Activated CD8-positive, alpha-beta memory T cell treated with anti-CD3 and anti-CD28 coated beads, Interleukin-2, amount 50 U/mL, for 24 hours (primary cell): Measurements from ENCODE around the gene KRT75.

Experiments used
- DNase-seq: peaks from one replicate; pipeline ENCODE4 v3.0.0-alpha.2; 2020; ENCODE audit errors: extremely low read depth

The KRT75 gene

DNA sequence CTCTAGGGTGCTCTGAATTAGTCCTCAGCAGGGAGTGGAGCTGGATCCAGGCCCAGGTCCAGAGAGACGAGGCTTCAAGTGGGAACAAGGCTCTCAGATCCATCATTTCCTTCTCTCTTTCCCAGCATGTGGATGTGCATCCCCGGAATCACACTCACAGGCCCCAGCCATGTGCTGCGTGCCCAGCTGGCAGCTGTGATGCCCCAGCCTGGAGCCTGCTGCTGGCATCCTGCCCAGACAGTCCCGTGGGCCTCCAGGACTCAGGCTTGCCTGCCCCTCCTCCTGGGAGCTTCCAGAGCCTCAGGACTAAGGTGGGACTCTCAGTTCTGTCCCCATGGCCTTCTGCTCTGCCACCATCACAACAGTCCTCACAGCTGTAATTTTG lies 42.6 kb downstream of the KRT75 start:
- DNase-seq: no peak

DNA sequence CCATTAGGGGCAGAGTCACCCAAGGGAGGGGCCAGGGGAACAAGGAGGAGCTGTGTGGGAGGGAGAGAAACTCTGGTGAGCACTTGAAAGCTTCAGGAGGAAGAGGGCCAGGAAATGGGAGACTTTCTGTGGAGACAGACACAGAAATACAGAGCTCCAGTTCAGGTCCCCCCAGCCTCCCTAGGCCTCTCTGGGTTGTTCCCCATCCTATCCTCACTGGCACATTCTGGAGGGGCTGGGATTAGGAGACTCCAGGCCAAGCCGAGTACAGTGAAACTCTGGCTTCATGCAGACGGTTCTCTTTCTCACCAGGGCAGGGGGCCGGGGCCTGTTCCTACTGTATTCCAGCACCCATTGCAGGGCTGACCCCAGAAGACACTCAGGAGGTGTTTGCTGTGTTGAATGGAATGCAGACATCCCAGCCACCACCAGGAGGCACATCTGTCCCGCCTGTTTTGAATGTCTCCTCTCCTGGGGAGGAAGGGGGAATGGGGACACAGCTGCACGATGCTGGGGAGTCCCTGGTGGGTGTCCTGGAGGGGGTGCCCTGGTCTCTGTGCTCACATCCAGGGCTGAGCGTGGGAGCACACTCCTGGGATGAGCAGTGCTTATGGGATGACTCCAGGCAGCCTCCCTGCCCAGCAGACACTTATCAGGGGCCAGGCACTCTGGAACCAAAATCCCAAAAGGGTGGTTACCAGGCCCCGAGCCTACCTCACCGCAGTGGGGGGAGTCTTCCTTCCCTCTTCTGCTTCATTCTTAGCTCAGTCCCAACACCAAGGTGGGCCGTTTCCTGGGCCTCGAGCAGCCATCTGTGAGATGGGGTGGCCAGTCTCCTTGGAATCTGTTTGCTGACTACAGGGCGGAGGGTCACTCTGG lies 43.2 kb downstream of the KRT75 start:
- no peak for DNase-seq

DNA sequence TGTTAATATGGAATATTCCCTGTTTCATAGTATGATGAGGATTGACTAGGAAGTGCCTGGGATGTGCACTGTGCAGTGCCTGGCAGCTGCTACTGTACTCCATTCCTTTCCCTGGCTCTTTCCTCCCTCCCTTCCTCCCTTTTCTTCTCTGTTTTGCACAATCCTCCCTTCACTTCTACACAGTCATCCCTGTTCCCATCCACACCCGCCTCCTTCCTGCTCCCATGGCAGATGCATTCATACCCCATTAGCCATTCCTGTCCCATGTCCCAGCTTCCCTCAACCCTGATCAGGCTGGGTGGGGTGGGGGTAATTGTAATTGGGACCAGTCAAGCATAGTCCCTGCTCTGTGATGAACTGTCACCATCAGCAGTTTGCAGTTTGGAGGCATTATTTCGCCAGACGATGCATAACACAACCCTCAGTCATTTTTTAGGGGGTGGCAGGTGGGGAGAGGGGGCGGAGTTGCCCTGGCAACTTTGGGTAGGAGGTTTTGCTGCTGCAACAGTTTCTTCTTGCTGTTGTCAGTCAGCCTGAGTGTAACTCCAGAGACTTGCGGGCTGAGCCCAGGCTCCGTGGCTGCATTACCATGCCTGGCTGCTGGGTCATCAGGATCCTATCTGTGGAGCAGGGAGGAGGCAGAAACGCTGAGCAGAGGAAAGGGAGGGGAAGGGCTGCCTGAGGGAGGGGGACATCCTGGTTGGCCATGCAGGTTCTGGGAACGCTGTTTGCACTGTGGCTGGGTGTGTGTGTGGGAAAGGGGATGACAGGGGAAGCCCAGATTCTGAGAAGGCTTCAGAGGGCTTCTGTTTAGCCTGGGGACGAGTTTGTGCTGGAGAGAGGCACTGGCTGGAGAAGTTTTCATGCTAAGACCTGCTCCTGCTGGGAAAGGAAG lies 44.6 kb downstream of the KRT75 start:
- DNase-seq: no peak

DNA sequence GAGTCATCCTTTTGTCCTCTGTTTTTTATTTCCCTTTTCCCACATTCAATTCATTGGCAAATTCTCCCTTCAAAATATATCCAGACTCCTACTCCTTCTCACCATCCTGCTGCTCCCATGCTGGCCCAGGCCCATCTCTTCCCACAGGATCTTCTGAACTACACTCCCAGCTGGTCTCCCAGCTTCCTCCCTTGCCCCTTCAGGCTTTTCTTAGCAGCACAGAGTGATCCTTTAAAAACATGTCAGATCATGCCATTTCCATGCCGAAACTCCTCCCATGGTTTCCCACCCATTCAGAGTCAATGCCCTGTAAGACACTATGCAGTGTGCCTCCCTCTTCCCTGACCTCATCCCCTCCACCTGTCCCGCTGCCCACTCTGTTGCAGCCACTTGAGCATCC lies 46.3 kb downstream of the KRT75 start:
- DNase-seq: no peak

DNA sequence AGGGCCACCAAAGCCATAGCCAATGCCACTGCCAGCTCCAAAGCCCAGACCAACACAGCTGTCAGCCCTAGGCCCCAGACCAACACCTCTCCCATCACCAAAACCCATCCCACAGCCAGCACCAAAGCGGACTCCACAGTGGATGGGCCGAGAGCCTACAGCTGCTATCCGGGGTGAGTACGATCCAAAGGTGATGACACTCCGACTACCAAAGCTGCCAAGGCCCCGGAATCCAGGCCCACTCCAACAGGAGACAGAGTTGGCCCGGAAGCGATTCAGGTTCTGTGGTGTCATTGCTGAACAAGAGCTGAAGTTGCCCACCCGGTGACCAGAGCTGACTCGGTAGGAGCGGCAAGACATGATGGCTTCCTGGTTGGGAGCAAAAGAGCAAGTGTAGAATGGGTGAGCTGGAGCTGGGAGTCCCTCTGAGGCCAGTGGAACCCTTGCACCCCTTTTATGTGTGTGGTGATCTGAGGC lies 48.9 kb downstream of the KRT75 start, which contains the start of gene KRT84:
TSS of gene KRT84 (minus strand) at position 427 of the 477 bp plus-strand sequence. CDS start at position 360, 67 bp downstream.
- DNase-seq: no peak

DNA sequence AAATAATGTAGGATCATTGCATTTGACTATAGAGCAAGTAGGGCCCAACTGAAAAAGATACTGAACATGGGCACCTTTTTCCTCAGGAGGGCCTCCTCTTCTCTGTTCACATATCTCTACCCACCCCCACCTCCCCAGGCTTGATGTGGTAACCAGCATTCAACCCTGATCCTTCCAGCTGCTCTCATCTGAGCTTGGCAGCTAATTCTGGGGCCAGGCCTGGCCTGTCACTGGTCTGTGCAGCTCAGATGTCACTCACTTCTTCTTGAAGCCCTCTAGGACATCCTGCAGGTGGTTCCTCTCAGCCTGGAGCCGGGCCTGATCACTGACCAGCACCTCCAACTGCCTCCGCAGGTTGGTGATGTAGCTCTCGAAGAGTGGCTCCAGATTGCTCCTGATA lies 50.8 kb downstream of the KRT75 start:
- no peak for DNase-seq

DNA sequence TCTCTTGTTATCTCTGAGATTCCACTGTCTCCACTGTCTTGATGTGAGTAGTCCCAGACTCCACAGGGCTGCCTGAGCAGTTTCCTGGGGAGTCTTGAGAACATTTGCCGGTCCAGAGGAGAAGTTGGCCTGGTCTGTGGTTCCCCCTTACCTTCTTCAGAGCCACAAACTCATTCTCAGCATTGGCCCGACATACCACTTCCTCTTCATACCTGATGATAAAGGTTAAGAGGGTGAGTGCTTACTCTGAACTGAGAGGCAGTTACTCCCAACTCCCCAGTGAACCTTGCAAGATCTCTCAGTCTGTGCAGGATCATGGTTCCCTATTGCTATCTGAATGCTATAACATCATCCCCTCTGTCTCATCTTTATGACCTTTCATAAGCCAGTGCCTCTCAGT lies 51.3 kb downstream of the KRT75 start:
- DNase-seq: no peak

DNA sequence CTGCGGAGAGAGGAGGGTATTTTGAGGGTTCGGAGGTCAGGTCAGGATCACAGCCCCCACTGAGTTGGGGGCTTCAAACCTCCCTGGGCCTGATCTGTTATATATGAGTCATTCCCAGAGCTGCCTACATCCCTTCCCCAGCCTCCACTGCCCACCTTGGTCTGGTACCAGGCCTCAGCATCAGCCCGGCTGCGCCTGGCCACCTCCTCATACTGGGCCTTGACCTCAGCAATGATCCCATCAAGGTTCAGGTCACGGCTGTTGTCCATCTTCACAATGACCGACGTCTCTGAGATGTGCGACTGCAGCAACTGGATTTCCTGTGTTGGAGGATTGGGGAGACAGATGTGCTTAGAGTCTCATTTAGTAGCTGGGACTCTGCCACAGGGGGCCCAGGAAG lies 53.0 kb downstream of the KRT75 start:
- no peak for DNase-seq

DNA sequence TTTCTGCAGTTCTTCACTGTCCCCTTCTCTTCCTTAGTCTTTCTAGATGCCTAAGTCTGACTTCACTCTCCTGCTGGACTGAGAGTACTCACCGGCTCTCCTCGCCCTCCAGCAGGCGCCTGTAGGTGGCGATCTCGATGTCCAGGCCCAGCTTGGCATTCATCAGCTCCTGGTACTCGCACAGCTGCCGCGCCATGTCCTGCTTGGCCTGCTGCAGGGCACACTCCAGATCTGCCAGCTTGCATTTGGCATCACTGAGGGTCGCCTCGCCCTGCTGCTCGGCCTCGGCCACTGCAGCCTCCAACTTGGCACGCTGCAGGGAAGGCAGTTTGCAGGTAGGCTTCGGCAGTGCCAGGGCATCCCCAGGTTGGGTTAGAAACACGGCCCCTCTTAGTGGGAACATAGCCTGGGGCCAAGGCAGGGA lies 53.9 kb downstream of the KRT75 start:
- DNase-seq: no peak

DNA sequence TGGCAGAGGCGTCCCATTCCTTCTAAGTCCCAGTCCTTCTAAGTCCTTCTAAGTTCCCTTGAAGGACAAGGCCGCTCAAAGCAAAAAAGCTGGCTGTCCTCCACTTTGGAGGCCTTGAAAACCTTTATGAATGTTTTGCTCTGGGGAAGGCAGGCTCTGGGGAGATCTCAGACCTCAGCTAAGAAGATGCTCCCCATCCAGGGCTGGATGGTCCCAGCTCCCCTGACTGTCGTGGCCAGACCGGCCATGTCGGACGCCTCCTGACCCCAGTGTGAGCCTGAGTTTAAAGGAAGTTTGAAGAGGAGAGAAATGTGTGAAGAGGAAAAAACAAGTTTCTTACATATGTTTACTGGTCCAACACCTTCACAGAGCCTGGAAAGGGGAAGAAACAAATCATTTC lies 54.6 kb downstream of the KRT75 start:
- no peak for DNase-seq

DNA sequence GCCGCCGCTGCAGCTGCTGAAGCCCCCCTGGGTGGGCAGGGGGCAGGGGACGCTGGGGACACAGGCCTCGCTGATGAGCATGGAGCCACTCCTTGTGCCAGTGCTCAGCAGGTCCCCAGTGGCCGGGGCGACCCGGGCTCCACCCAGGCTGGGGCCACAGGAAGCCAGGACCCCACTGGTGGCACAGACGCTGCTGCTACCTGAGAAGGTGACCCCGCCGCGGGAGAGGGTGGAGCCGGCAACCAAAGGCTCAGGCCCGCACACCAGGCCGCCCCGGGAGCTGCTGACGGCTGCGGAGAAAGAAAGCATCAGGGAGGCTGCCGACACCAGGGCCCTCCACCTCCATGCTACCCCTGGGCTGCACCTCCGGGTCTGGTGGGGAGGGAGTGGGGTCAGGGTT lies 56.1 kb downstream of the KRT75 start:
- DNase-seq: no peak

DNA sequence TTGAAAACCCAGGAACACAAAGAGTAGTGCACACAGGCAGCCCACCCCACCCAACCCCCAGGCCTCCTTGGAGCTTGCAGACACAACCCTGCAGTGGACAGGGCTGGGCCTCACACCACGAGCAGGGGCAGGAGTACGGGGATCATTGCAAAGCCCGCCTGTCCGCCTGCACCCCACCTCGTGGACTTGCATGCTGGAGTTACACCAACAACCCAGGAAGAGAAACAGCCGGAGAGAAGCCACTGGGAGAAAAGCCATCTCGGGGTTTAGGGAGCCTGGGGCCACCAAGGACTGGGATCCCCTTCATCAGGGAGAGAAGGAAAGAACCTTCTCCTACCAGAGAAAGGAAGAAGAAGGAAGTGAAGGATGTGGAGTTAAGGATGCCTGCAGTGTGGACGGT lies 56.9 kb downstream of the KRT75 start:
- DNase-seq: no peak
